Kidney (tissue), 14 donors: ENCODE data around the gene FIG4. TPM values are rescaled to one million over a fixed set of nuclear protein-coding genes. Genes with fewer than 3 reads are reported as not detected.
A peak's percentile ranks its signal among the peaks of the same experiment; 100 is the strongest.

Experiments used
- DNase-seq, 5 donors: peaks; one replicate each; pipeline ENCODE4 v3.0.0-alpha.2; 2013 to 2020
- FAIRE-seq: peaks from 2 replicates; lab custom pipeline; 2012; peaks lifted over from hg19 to GRCh38; lab: Jason Lieb, UNC
- H3K27ac ChIP-seq, 2 donors: one replicate each; pipeline ENCODE4 v1.7.0; 2013; ENCODE audit warnings: low read depth in 2 of 2, low read length in 2 of 2, inconsistent platforms in 1 of 2
- H3K27me3 ChIP-seq: one replicate; pipeline ENCODE4 v1.7.1; 2013; ENCODE audit warnings: low read length, inconsistent platforms; ENCODE audit not compliant: control insufficient read depth, insufficient read depth
- H3K36me3 ChIP-seq, 3 donors: one replicate each; pipeline versions ENCODE4 v1.7.0 to v1.7.1; 2013; ENCODE audit warnings: low read length in 3 of 3, control low read depth in 1 of 3, inconsistent platforms in 1 of 3; ENCODE audit not compliant: insufficient read depth in 3 of 3, control insufficient read depth in 2 of 3
- H3K4me1 ChIP-seq, 3 donors: one replicate each; pipeline versions ENCODE4 v1.7.0 to v1.7.1; 2013; ENCODE audit warnings: low read length in 3 of 3, inconsistent platforms in 1 of 3, low read depth in 1 of 3; ENCODE audit not compliant: control insufficient read depth in 2 of 3, insufficient read depth in 2 of 3
- H3K4me3 ChIP-seq, 3 donors: one replicate each; pipeline versions ENCODE4 v1.7.0 to v1.8.1; 2013; ENCODE audit warnings: low read length in 3 of 3, control low read depth in 1 of 3, inconsistent platforms in 1 of 3
- H3K9ac ChIP-seq, 3 donors: one replicate each; pipeline versions ENCODE4 v1.7.0 to v1.7.1; 2013; ENCODE audit warnings: low read length in 3 of 3, control low read depth in 1 of 3, inconsistent platforms in 1 of 3
- H3K9me3 ChIP-seq, 3 donors: one replicate each; pipeline versions ENCODE4 v1.7.0 to v1.7.1; 2013; ENCODE audit warnings: low read length in 3 of 3, control low read depth in 1 of 3, inconsistent platforms in 1 of 3; ENCODE audit not compliant: control insufficient read depth in 2 of 3, insufficient read depth in 1 of 3
- CTCF ChIP-seq: IDR thresholded peaks from 3 replicates; pipeline ENCODE4 v1.5.1; 2012; ENCODE audit warnings: mild to moderate bottlenecking, moderate library complexity, borderline replicate concordance; ENCODE audit not compliant: insufficient read depth; ENCODE audit errors: extremely low read depth
- intact Hi-C: fragments of 100-400 bp; cut with DNase I; formaldehyde crosslinking; loops from one replicate; pipeline ENCODE4 v1.11.1; 2022
- polyA plus RNA-seq: library from polyadenylated mRNA; stranded (reverse); fragments of 350-450 nt; fragmentation: Illumina TruSeq; extraction: RNeasy Lipid Tissue Mini Kit (QIAGEN cat#74804); gene quantifications from one replicate; pipeline ENCODE4 v1.2.3, GENCODE V29; 2014; ENCODE audit warnings: low read depth, low replicate concordance; ENCODE audit not compliant: insufficient read depth
- total RNA-seq: library from RNA; stranded (reverse); fragmentation: NEBNext Ultra II Directional; extraction: Animal tissue kit (Norgen Biotek cat#: 25700); gene quantifications from one replicate; pipeline ENCODE4 v1.2.1, GENCODE V29; 2021
- donor health status: control.
- donor health status: control.
- donor health status: control.
- donor health status: control.
- donor health status: control.
- donor health status: DM: yes; HTN: yes; CAD: no.
- donor health status: Normal renal cell carcinoma (clear cell type).

Gene FIG4
- total and polyA plus RNA-seq, 2 donors from 2014 or later = 13.1 to 17.8 TPM

- no peaks in the 10 kb centered on the region for H3K9me3 ChIP-seq
- H3K9ac ChIP-seq = no peak overlapping the region
- DNase-seq = no peak
- no peak overlapping the region for H3K4me3 ChIP-seq
- no peaks in the 10 kb centered on the region for H3K4me1 ChIP-seq
- no peak overlapping the region for H3K27ac ChIP-seq
- FAIRE-seq = no peak
- H3K36me3 ChIP-seq = no peaks in the 10 kb centered on the region
- no peaks in the 10 kb centered on the region for H3K27me3 ChIP-seq
- TF ChIP-seq CTCF = no peak
- intact Hi-C loops = no loop called here
Observed at GRCh38 chr6:109669811-109670210, 21.3 kb upstream of the FIG4 start.

DNA sequence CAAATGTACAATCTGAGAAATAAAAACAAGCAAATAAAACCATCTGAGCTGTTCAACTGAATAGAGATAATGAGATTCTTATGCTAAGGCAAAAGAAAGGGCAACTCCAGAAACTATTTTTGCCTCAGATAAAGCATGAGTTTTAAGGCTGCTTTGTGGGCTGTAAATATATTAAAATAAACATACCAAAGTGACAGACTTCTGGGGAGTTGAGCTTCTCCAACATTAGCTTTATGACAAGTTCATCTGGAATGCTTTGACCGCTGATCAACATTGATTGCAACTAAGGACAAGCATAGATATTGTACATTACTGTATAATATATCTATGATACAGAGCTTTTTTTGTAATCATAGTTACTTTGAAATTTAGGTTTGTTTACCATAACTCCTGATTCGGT, 19.4 kb upstream of the FIG4 start:
- Histone ChIP-seq H3K9ac (no peak overlapping the region), H3K4me3 (no peak overlapping the region), H3K27ac (no peak overlapping the region), H3K36me3 (no peaks in the 10 kb centered on the region), H3K27me3 (no peaks in the 10 kb centered on the region), H3K4me1 (no peaks in the 10 kb centered on the region), H3K9me3 (no peaks in the 10 kb centered on the region)
- FAIRE-seq (no peak), DNase-seq (peak in 1 of 5 donors; percentile 33)
- intact Hi-C loops = no loop called here
- TF ChIP-seq CTCF = no peak

GRCh38 chr6:109672175-109672574, 18.9 kb upstream of the FIG4 start:
- no peaks in the 10 kb centered on the region for H3K4me1 ChIP-seq
- intact Hi-C loops = no loop called here
- TF ChIP-seq CTCF = no peak
- no peak overlapping the region for H3K4me3 ChIP-seq
- H3K9ac ChIP-seq = no peak overlapping the region
- FAIRE-seq (no peak), DNase-seq (no peak)
- H3K27ac ChIP-seq = no peak overlapping the region
- H3K9me3 ChIP-seq = no peaks in the 10 kb centered on the region
- no peaks in the 10 kb centered on the region for H3K36me3 ChIP-seq
- H3K27me3 ChIP-seq = no peaks in the 10 kb centered on the region

- Histone ChIP-seq H3K9ac (no peak overlapping the region), H3K4me3 (no peak overlapping the region), H3K4me1 (no peaks in the 10 kb centered on the region), H3K27ac (no peak overlapping the region), H3K27me3 (no peaks in the 10 kb centered on the region), H3K9me3 (no peaks in the 10 kb centered on the region), H3K36me3 (no peaks in the 10 kb centered on the region)
- intact Hi-C loops = no loop called here
- DNase-seq (no peak), FAIRE-seq (no peak)
- TF ChIP-seq CTCF = no peak
Observed at GRCh38 chr6:109672839-109673238, 18.3 kb upstream of the FIG4 start.
